ENCODE measurements around the gene RECQL5.

DNA sequence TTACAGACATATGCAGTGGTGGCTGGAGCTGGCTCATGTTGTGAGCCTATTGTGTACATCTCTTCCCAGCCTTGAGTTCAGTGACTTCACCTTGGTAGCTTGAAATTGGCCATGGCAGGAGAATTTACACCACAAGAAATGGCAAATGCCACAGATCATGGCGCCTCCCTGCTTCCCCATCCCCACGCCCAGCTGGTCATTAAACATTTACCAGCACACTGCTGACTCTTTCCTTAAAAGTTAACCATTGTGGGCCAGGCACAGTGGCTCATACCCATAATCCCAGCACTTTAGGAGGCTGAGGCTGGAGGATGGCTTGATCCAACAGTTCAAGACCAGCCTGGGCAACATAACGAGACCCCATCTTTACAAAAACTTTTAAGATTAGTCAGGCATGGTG is 31.7 kb upstream of the RECQL5 start:
- no peak for TF ChIP-seq POLR2A (IDR thresholded peaks at IDR 0.05)
- TF ChIP-seq, protein P1, sequence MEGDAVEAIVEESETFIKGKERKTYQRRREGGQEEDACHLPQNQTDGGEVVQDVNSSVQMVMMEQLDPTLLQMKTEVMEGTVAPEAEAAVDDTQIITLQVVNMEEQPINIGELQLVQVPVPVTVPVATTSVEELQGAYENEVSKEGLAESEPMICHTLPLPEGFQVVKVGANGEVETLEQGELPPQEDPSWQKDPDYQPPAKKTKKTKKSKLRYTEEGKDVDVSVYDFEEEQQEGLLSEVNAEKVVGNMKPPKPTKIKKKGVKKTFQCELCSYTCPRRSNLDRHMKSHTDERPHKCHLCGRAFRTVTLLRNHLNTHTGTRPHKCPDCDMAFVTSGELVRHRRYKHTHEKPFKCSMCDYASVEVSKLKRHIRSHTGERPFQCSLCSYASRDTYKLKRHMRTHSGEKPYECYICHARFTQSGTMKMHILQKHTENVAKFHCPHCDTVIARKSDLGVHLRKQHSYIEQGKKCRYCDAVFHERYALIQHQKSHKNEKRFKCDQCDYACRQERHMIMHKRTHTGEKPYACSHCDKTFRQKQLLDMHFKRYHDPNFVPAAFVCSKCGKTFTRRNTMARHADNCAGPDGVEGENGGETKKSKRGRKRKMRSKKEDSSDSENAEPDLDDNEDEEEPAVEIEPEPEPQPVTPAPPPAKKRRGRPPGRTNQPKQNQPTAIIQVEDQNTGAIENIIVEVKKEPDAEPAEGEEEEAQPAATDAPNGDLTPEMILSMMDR (IDR thresholded peaks at IDR 0.05) = no peak

All from thyroid gland (tissue), 4 donors.